ENCODE measurements around the gene ATP2A3.

ATP2A3 gene

DNA sequence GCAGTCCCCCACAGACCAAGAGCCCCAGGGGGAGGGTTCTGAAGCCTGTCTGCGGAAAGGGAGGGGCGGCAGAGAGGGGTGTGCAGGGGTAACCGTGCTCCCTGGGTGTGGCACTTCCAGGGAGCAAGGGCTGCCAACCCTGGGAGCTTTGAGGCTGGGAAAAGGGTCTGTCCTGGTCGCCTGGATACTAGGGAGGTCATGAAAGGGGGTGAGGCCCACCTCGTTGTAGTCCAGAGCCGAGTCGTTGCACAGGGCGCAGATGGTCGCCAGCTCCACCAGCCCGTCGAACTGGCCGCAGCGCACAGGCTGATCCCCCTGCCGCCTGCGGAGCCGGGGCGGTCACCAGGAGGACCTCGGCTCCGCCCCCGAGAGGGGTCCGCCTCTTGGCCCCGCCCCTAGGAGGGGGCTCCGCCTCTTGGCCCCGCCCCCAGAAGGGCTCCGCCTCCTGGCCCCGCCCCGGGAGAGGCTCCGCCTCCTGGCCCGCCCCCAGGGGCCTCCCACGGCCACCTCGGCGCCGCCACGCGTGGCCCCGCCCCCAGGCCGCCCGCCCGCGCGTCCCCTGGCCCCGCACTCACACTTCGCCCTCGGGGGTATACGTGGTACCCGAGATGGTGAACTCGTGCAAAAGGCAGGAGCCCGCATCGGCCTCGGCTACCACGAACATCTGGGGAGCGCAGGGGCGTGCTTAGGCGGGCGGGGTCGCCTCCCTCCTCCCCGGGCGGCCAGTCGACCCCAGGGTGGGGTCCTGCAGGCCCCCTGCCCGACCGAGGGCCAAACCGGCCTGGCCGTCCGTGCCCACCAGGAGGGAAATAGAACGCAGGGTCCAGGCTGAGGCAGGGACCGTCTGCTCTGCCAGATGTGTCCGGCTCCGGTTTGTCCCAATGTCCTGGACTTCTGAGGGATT, 19.5 kb downstream of the ATP2A3 start:
- no peaks in the 10 kb centered on the region for H3K27me3 ChIP-seq (ENCODE audit: insufficient read depth, poor library complexity, severe bottlenecking)
- H3K27ac ChIP-seq (replicated peaks), result no peak overlapping the region
- TF ChIP-seq SPI1 (IDR thresholded peaks at IDR 0.05; ENCODE audit: borderline replicate concordance, low read depth), result no peak
- TF ChIP-seq GABPA (IDR thresholded peaks at IDR 0.05; ENCODE audit: low read depth), result no peak
- TF ChIP-seq POLR2AphosphoS5 (IDR thresholded peaks at IDR 0.05; ENCODE audit: low read depth), result no peak
- no peak for TF ChIP-seq CTCF (IDR thresholded peaks at IDR 0.05; ENCODE audit: insufficient read depth, low read length)
- TF ChIP-seq, protein P1, sequence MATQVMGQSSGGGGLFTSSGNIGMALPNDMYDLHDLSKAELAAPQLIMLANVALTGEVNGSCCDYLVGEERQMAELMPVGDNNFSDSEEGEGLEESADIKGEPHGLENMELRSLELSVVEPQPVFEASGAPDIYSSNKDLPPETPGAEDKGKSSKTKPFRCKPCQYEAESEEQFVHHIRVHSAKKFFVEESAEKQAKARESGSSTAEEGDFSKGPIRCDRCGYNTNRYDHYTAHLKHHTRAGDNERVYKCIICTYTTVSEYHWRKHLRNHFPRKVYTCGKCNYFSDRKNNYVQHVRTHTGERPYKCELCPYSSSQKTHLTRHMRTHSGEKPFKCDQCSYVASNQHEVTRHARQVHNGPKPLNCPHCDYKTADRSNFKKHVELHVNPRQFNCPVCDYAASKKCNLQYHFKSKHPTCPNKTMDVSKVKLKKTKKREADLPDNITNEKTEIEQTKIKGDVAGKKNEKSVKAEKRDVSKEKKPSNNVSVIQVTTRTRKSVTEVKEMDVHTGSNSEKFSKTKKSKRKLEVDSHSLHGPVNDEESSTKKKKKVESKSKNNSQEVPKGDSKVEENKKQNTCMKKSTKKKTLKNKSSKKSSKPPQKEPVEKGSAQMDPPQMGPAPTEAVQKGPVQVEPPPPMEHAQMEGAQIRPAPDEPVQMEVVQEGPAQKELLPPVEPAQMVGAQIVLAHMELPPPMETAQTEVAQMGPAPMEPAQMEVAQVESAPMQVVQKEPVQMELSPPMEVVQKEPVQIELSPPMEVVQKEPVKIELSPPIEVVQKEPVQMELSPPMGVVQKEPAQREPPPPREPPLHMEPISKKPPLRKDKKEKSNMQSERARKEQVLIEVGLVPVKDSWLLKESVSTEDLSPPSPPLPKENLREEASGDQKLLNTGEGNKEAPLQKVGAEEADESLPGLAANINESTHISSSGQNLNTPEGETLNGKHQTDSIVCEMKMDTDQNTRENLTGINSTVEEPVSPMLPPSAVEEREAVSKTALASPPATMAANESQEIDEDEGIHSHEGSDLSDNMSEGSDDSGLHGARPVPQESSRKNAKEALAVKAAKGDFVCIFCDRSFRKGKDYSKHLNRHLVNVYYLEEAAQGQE (IDR thresholded peaks at IDR 0.05; ENCODE audit: insufficient replicate concordance, low read depth), result no peak
- DNase-seq (ENCODE audit: low read depth in 1 of 2, low spot score in 1 of 2), result no peak
- no peak overlapping the region for H3K4me3 ChIP-seq (replicated peaks; ENCODE audit: insufficient read depth, low read length)

- H3K27ac ChIP-seq (replicated peaks), result no peak overlapping the region
- no peak for DNase-seq (ENCODE audit: low read depth in 1 of 2, low spot score in 1 of 2)
- H3K4me3 ChIP-seq (replicated peaks; ENCODE audit: insufficient read depth, low read length), result no peak overlapping the region
- TF ChIP-seq POLR2AphosphoS5 (IDR thresholded peaks at IDR 0.05; ENCODE audit: low read depth) (no peak; the same call in 1 of the 2 replicates), CTCF (IDR thresholded peaks at IDR 0.05; ENCODE audit: insufficient read depth, low read length) (no peak), SPI1 (IDR thresholded peaks at IDR 0.05; ENCODE audit: borderline replicate concordance, low read depth) (no peak), GABPA (IDR thresholded peaks at IDR 0.05; ENCODE audit: low read depth) (no peak)
- TF ChIP-seq, protein P1 (IDR thresholded peaks at IDR 0.05; ENCODE audit: insufficient replicate concordance, low read depth), result no peak
- no peaks in the 10 kb centered on the region for H3K27me3 ChIP-seq (ENCODE audit: insufficient read depth, poor library complexity, severe bottlenecking)
Measured at GRCh38 chr17:3943240-3943891, 20.9 kb downstream of the ATP2A3 start.

DNA sequence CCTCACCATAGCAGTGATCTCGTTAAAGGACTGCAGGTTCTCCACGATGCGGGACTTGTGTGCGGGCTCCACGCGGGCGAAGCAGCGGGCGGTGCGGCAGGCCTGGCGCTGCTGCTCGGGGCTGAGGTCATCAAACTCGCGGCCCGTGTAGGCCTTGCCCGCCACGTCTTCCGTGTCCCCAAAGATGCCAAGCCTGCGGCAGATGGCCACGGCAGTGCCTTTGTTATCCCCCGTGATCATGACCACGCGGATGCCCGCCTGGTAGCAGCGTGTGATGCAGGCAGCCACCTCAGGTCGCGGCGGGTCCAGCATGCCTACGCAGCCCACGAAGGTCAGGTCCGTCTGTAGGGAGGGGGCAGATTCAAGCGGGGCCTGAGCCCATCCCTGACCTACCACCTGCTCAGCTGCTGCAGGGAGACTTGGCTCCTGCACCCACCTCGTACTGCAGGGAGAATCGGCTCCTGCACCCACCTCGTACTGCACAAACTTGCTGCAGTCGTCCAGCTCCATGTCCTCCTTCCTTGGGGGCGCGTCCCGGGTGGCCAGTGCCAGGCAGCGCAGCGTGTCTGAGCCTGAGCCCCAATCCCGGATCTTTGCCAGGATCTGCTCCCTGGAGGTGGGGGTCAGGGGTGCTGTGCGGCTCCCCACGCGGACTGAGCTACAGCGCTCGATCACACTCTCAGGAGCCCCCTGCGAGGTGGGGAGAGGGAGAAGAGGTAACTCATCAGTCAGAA, 23.1 kb downstream of the ATP2A3 start:
- H3K27ac ChIP-seq (replicated peaks), result no peak overlapping the region
- no peak for DNase-seq (ENCODE audit: low read depth in 1 of 2, low spot score in 1 of 2)
- H3K4me3 ChIP-seq (replicated peaks; ENCODE audit: insufficient read depth, low read length), result no peak overlapping the region
- no peaks in the 10 kb centered on the region for H3K27me3 ChIP-seq (ENCODE audit: insufficient read depth, poor library complexity, severe bottlenecking)
- TF ChIP-seq SPI1 (IDR thresholded peaks at IDR 0.05; ENCODE audit: borderline replicate concordance, low read depth) (no peak), GABPA (IDR thresholded peaks at IDR 0.05; ENCODE audit: low read depth) (no peak), CTCF (IDR thresholded peaks at IDR 0.05; ENCODE audit: insufficient read depth, low read length) (no peak), POLR2AphosphoS5 (IDR thresholded peaks at IDR 0.05; ENCODE audit: low read depth) (no peak)
- TF ChIP-seq, protein P1 (IDR thresholded peaks at IDR 0.05; ENCODE audit: insufficient replicate concordance, low read depth), result no peak

All from HL-60 (cell line).